ENCODE results near the gene GHITM. TPM values are rescaled to one million over a fixed set of nuclear protein-coding genes. Genes with fewer than 3 reads are reported as not detected.
A peak's percentile ranks its signal among the peaks of the same experiment; 100 is the strongest.
"Not testable (repeated sequence)": the region's sequence is repeated elsewhere in the genome, so short reads cannot be mapped to it uniquely, and the experiment has no call there.

GHITM gene
- polyA plus RNA-seq, 6 donors from 2014 or later = 241 to 563 (median 272) TPM

GRCh38 chr10:84156768-84157167 lies 17.5 kb downstream of the GHITM start:
- no peak overlapping the region for H3K4me3 Mint-ChIP-seq
- ATAC-seq (ENCODE audit: low read depth in 2 of 2) (peak; percentile 56 to 82), DNase-seq (no peak)
- H3K4me1 Mint-ChIP-seq = peaks cover 0 to 5% (median 3%) of the 10 kb centered on the region in 3 donors
- H3K9me3 Mint-ChIP-seq = no peaks in the 10 kb centered on the region
- peaks cover 0 to 4% (median 4%) of the 10 kb centered on the region in 3 donors for H3K27me3 Mint-ChIP-seq
- H3K27ac Mint-ChIP-seq = peak overlapping the region in 4 of 6 donors; percentile 19 to 79 (median 62)
- H3K36me3 Mint-ChIP-seq = peaks cover 0 to 8% of the 10 kb centered on the region in 2 donors

- peak overlapping the region in 1 of 8 donors; percentile 65 for H3K4me3 Mint-ChIP-seq
- H3K27me3 Mint-ChIP-seq = peaks cover 3 to 10% (median 4%) of the 10 kb centered on the region in 3 donors
- peak overlapping the region in 3 of 6 donors; percentile 6 to 26 (median 21) for H3K27ac Mint-ChIP-seq
- H3K36me3 Mint-ChIP-seq = peaks cover 0 to 8% of the 10 kb centered on the region in 2 donors
- DNase-seq = no peak
- peaks cover 0 to 5% (median 3%) of the 10 kb centered on the region in 3 donors for H3K4me1 Mint-ChIP-seq
- no peak for ATAC-seq (ENCODE audit: low read depth in 2 of 2)
- no peaks in the 10 kb centered on the region for H3K9me3 Mint-ChIP-seq
Observed at GRCh38 chr10:84158061-84158460, 18.8 kb downstream of the GHITM start.

GRCh38 chr10:84158550-84158949 lies 19.2 kb downstream of the GHITM start:
- DNase-seq (no peak), ATAC-seq (ENCODE audit: low read depth in 2 of 2) (no peak)
- peaks cover 0 to 8% of the 10 kb centered on the region in 2 donors for H3K36me3 Mint-ChIP-seq
- no peak overlapping the region for H3K4me3 Mint-ChIP-seq
- peaks cover 7 to 15% (median 8%) of the 10 kb centered on the region in 3 donors for H3K27me3 Mint-ChIP-seq
- H3K4me1 Mint-ChIP-seq = peaks cover 0 to 5% (median 3%) of the 10 kb centered on the region in 3 donors
- peaks cover 0 to 2% (median 0%) of the 10 kb centered on the region in 7 donors for H3K9me3 Mint-ChIP-seq
- no peak overlapping the region for H3K27ac Mint-ChIP-seq

GRCh38 chr10:84159076-84159685 lies 19.9 kb downstream of the GHITM start:
- ATAC-seq (ENCODE audit: low read depth in 2 of 2) (no peak), DNase-seq (no peak)
- Mint-ChIP-seq H3K27ac (peak overlapping the region in 1 of 6 donors; percentile 47), H3K4me1 (peaks cover 0 to 5% (median 3%) of the 10 kb centered on the region in 3 donors), H3K36me3 (peaks cover 0 to 8% of the 10 kb centered on the region in 2 donors), H3K27me3 (peaks cover 8 to 22% (median 14%) of the 10 kb centered on the region in 3 donors), H3K4me3 (no peak overlapping the region), H3K9me3 (peaks cover 0 to 4% (median 0%) of the 10 kb centered on the region in 7 donors)

GRCh38 chr10:84160663-84161362 lies 21.5 kb downstream of the GHITM start:
- DNase-seq (no peak), ATAC-seq (ENCODE audit: low read depth in 2 of 2) (no peak)
- Mint-ChIP-seq H3K4me1 (peaks cover 0 to 5% (median 3%) of the 10 kb centered on the region in 3 donors), H3K36me3 (no peaks in the 10 kb centered on the region), H3K27ac (no peak overlapping the region), H3K4me3 (no peak overlapping the region), H3K9me3 (peaks cover 0 to 4% (median 0%) of the 10 kb centered on the region in 7 donors), H3K27me3 (peaks cover 12 to 29% (median 15%) of the 10 kb centered on the region in 3 donors)

- H3K4me3 Mint-ChIP-seq = no peak overlapping the region
- ATAC-seq (ENCODE audit: low read depth in 2 of 2) = no peak
- DNase-seq = no peak
- H3K27me3 Mint-ChIP-seq = peaks cover 12 to 34% (median 15%) of the 10 kb centered on the region in 3 donors
- peak overlapping the region in 1 of 6 donors; percentile 11 for H3K27ac Mint-ChIP-seq
- H3K36me3 Mint-ChIP-seq = peaks cover 4 to 8% of the 10 kb centered on the region in 2 donors
- H3K4me1 Mint-ChIP-seq = peaks cover 0 to 3% (median 0%) of the 10 kb centered on the region in 3 donors
- peaks cover 0 to 18% (median 6%) of the 10 kb centered on the region in 7 donors for H3K9me3 Mint-ChIP-seq
Observed at GRCh38 chr10:84163996-84164395, 24.7 kb downstream of the GHITM start.

GRCh38 chr10:84164442-84164841 lies 25.1 kb downstream of the GHITM start:
- no peak overlapping the region for H3K27ac Mint-ChIP-seq
- DNase-seq (no peak), ATAC-seq (ENCODE audit: low read depth in 2 of 2) (no peak)
- H3K4me1 Mint-ChIP-seq = peaks cover 0 to under 1% (median 0%) of the 10 kb centered on the region in 3 donors
- H3K36me3 Mint-ChIP-seq = peaks cover 4 to 8% of the 10 kb centered on the region in 2 donors
- no peak overlapping the region for H3K4me3 Mint-ChIP-seq
- H3K27me3 Mint-ChIP-seq = peaks cover 12 to 34% (median 15%) of the 10 kb centered on the region in 3 donors
- peaks cover 0 to 18% (median 6%) of the 10 kb centered on the region in 7 donors for H3K9me3 Mint-ChIP-seq

- Mint-ChIP-seq H3K4me1 (peaks cover 0 to 5% (median 3%) of the 10 kb centered on the region in 3 donors), H3K9me3 (peaks cover 0 to 18% (median 6%) of the 10 kb centered on the region in 7 donors), H3K4me3 (no peak overlapping the region), H3K27me3 (peaks cover 8 to 30% (median 15%) of the 10 kb centered on the region in 3 donors), H3K27ac (no peak overlapping the region), H3K36me3 (peaks cover 4 to 8% of the 10 kb centered on the region in 2 donors)
- ATAC-seq (ENCODE audit: low read depth in 2 of 2) (no peak), DNase-seq (no peak)
Observed at GRCh38 chr10:84166620-84167288, 27.4 kb downstream of the GHITM start.

GRCh38 chr10:84167289-84167653 lies 28.0 kb downstream of the GHITM start:
- not testable (repeated sequence) for ATAC-seq (ENCODE audit: low read depth in 2 of 2); H3K27ac Mint-ChIP-seq; H3K4me3 Mint-ChIP-seq; DNase-seq; H3K36me3 Mint-ChIP-seq
- H3K4me1 Mint-ChIP-seq = peaks cover 3 to 11% (median 8%) of the 10 kb centered on the region in 3 donors
- H3K9me3 Mint-ChIP-seq = peaks cover 0 to 18% (median 6%) of the 10 kb centered on the region in 7 donors
- H3K27me3 Mint-ChIP-seq = peaks cover 8 to 28% (median 15%) of the 10 kb centered on the region in 3 donors

- not testable (repeated sequence) for ATAC-seq (ENCODE audit: low read depth in 2 of 2); H3K27ac Mint-ChIP-seq; H3K36me3 Mint-ChIP-seq; DNase-seq
- H3K4me3 Mint-ChIP-seq = peak overlapping the region in 1 of 8 donors; percentile 41
- H3K9me3 Mint-ChIP-seq = peaks cover 0 to 18% (median 5%) of the 10 kb centered on the region in 7 donors
- peaks cover 5 to 20% (median 9%) of the 10 kb centered on the region in 3 donors for H3K27me3 Mint-ChIP-seq
- H3K4me1 Mint-ChIP-seq = peaks cover 7 to 21% (median 18%) of the 10 kb centered on the region in 3 donors
Observed at GRCh38 chr10:84168382-84168781, 29.1 kb downstream of the GHITM start.

GRCh38 chr10:84171237-84171636 lies 31.9 kb downstream of the GHITM start:
- H3K27me3 Mint-ChIP-seq; ATAC-seq (ENCODE audit: low read depth in 2 of 2); H3K4me3 Mint-ChIP-seq; DNase-seq; H3K36me3 Mint-ChIP-seq: not testable (repeated sequence)
- Mint-ChIP-seq H3K9me3 (peaks cover 0 to 18% (median 5%) of the 10 kb centered on the region in 7 donors), H3K4me1 (peaks cover 7 to 21% (median 18%) of the 10 kb centered on the region in 3 donors), H3K27ac (peak overlapping the region in 5 of 6 donors; percentile 38 to 93 (median 84))

- peak overlapping the region; percentile 84 to 96 (median 92) for H3K27ac Mint-ChIP-seq
Observed at GRCh38 chr10:84171700-84172466, 32.6 kb downstream of the GHITM start.

More at GRCh38 chr10:84171700-84172466, 32.6 kb downstream of the GHITM start:
- not testable (repeated sequence) for ATAC-seq (ENCODE audit: low read depth in 2 of 2); H3K27me3 Mint-ChIP-seq; H3K36me3 Mint-ChIP-seq
- Mint-ChIP-seq H3K4me1 (peaks cover 11 to 24% (median 23%) of the 10 kb centered on the region in 3 donors), H3K9me3 (peaks cover 0 to 16% (median 5%) of the 10 kb centered on the region in 7 donors), H3K4me3 (peak overlapping the region in 3 of 8 donors; percentile 16 to 74 (median 24))
- DNase-seq = peak; percentile 18

All from naive B cell (primary cell).